AG09319 (cell line): ENCODE results near the gene SLC25A29.
"Not testable (repeated sequence)": the region's sequence is repeated elsewhere in the genome, so short reads cannot be mapped to it uniquely, and the experiment has no call there.

ENCODE experiments used
- DNase-seq: peaks from one replicate; pipeline ENCODE4 v3.0.0-alpha.2; 2010; ENCODE audit warnings: low read depth; ENCODE audit errors: extremely low read depth
- CTCF ChIP-seq: IDR thresholded peaks from 2 replicates; pipeline ENCODE4 v1.5.1; 2011; ENCODE audit warnings: low read depth, mild to moderate bottlenecking, inconsistent platforms, low read length, moderate library complexity

SLC25A29 gene

DNA sequence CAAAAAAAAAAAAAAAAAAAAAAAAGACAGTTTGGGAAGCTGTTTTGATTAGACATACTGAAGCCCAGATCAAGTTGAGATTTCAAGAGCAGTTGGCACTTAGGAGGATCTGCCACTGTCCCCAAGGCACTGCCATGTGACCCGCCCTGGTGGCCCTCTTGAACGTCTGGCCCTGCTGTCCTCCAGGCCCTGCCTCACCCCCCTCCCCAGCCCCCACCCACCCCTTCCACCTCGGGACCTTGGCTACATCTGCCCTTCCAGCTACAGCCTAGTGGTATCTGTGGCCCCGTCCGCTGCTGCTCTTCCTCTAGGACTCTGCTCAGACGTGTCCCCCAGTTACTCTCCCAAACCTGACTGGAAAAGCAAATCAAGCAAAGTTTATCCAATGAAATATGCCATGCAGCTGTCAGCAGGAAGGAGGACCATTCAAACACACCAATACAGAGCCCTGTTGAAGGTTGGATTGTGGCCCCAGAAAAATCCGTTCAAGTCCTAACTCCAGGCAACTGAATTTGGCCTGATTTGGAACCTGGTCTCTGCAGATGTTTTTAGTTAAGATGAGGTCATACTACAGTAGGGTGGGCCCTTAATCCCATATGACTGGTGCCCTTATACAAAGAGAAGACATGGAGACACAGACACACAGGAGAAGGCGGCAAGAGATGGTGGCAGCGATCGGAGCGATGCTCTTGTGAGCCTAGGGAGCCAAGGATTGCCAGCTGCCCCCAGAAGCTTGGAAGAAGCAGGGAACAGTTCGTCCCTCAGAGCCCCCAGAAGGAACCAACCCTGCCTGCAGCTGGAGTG lies 17.7 kb downstream of the SLC25A29 start:
- DNase-seq: no peak
- no peak for TF ChIP-seq CTCF

GRCh38 chr14:100287998-100288295 lies 18.3 kb downstream of the SLC25A29 start:
- DNase-seq: not testable (repeated sequence)

GRCh38 chr14:100287202-100287997 lies 18.8 kb downstream of the SLC25A29 start:
- TF ChIP-seq CTCF: no peak

DNA sequence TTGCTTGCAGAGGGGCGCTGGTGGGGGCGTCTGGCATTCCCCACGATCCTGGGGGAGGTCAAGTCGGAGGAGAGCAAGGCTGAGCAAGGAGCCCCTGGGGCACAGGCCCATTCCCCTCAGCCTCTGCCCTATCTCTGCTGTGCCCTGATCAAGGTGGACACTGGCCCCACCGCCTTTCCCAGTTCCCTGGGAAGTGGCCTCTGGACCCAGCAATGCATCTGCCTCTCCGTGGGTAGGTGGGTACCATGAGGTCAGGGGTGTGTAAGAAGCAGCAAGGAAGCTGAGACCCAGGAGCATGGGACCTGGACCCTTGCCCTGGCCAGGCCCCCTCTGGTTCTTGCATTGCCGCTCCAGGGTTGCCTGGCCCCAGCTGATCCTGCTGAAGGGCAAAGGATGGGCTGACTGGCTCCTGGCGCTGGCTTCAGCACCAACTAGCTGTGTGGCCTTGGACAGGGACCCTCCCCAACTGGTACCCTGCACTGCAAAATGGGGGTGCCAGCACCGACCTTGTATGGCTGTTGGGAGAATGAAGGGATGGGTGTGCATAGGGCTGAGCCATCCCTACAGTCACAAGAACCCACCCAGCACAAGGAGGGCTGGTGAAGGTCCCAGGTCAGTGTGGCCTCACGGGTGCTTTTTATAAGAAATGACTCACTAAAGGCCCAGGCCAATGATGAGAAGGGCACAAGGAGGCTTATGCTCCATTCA lies 19.6 kb downstream of the SLC25A29 start:
- no peak for TF ChIP-seq CTCF
- DNase-seq: no peak

More at GRCh38 chr14:100287202-100287997, 18.8 kb downstream of the SLC25A29 start:
- no peak for DNase-seq

- DNase-seq: no peak
- no peak for TF ChIP-seq CTCF
Measured at GRCh38 chr14:100285913-100286400, 20.3 kb downstream of the SLC25A29 start.

DNA sequence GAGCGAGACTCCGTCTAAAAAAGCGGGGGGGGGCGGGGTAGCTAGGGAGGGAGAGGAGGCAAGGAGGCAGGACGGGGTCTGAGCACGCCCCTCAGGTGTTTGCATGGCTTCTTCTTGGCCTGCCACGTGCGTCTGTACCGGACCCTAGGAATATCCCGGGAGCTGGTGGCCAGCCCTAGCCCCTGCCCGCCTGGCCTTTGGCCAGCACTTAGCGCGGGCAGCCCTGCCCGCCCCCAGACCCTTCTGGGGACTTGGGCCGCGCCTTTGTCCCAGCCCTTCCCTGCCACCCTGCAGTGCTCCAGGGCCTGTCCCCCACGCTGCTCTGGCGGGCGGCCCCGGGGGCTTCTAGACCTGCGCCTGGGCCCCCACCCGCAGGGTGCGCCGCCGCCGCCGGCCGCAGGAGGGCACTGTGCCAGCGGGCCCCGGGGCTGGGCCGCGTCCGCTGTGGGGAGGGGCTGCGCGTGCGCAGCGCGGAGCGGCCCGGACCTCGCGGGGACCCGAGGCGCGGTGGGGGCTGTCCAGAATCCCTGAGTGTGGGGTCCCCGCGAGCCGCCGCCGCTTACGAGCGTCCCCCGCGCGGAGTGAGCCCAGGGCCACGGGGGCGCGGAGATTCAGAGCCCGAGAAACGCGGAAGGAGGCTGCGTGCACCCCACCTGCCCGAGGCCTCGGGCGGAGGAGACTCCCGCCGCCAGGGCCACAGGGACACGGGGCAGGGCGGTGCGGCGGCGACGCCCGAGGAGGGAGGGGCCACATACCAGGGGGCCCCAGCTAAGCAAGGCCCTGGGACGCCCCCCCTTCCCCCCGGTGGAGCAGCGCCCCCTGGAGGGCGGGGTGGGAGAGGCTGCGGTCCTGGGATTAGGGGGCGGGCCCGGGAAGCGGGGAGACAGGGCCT lies 21.0 kb downstream of the SLC25A29 start:
- DNase-seq: no peak
- TF ChIP-seq CTCF: peak; percentile 75
